ENCODE data around the gene LRRC75B. TPM values are rescaled to one million over a fixed set of nuclear protein-coding genes. Genes with fewer than 3 reads are reported as not detected.
"Not testable (repeated sequence)": the region's sequence is repeated elsewhere in the genome, so short reads cannot be mapped to it uniquely, and the experiment has no call there.

Gene LRRC75B
- polyA plus RNA-seq, 1 donor, result 6.2 TPM

DNA sequence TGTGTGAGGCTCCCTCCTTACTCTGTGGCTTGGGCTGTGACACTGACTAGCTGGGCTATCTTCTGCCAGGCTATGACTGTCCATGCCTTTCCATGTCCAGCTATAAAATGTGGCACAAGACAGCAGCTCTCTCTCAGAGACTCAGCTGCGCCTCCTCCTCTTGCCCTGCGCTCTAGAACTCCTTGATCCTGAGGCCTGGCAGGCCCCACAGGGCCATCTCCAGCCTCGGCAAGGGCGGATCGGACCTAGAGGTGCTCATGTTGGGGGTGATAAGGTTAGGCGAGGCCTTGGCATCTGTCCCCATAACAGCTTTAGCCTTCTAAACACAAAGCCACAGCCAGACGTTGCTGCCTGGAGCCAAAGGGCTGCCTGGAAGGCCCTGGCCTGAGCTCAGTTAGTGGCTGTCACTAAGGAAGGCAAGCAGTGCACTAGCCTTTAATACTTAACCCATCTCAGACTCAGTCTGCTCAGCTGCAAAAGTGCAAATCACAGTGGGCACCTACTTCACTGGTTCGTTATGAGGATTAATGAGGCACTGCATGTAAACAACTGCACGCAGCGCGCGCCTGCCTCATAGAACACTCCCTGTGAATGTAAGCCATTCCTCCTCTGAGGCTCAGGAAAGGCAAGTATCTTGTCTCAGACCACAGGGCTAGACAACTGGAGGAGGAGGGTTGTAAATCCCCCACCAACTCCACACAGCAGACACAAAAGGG is 39.1 kb downstream of the LRRC75B start:
- no peak for DNase-seq (ENCODE audit: low read depth)

DNA sequence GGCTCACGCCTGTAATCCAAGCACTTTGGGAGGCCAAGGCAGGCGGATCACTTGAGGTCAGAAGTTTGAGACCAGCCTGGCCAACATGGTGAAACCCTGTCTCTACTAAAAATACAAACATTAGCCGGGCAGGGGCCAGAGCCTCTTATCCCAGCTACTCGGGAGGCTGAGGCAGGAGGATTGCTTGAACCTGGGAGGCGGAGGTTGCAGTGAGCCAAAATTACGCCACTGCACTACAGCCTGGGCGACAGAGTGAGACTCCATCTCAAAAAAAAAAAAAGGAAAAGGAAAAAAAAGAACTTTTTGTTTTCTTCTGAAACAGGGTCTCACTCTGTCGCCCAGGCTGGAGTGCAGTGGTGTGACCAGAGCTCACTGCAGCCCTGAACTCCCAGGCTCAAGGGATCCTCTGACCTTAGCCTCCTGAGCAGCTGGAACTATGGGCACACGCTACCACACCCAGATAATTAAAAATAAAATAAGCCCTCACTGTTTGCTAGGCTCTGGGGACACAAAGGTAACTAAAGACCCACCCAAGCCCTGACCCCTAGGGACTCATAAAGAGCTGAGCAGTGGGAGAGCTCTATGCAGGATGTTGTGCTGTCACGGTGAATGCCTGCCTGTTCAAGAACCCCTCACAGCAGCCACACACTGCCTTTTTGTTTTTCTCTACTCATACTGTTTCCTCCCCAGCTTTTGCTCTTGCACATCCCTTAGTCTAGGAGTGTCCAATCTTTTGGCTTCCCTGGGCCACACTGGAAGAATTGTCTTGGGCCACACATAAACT is 40.2 kb downstream of the LRRC75B start:
- DNase-seq (ENCODE audit: low read depth), result not testable (repeated sequence)

DNA sequence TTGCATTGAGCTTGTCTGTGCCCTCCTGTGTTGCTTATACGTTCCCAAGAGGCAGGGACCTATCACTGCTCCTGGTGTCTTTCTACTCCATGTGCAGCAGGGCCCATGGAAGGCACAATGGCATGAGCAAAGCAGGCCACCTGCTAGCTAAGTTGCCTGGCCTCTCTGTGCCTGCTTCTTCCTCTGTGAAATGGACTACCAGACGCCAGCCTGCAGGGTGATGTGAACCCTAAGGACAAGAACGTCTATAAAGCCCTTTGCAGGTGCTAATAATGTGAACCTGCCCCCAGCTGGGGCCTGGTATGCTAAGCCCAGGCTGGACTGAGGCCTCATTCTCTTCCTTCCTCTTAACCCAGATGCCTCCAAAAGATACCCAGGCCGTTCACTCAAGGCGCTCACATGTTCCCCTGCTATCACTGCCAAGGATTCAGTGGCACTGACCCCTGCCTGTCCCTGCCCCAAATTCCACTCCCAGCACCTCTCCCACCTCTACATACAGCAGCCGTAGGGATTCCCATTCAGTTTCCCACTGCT is 41.9 kb downstream of the LRRC75B start:
- DNase-seq (ENCODE audit: low read depth), result no peak

DNA sequence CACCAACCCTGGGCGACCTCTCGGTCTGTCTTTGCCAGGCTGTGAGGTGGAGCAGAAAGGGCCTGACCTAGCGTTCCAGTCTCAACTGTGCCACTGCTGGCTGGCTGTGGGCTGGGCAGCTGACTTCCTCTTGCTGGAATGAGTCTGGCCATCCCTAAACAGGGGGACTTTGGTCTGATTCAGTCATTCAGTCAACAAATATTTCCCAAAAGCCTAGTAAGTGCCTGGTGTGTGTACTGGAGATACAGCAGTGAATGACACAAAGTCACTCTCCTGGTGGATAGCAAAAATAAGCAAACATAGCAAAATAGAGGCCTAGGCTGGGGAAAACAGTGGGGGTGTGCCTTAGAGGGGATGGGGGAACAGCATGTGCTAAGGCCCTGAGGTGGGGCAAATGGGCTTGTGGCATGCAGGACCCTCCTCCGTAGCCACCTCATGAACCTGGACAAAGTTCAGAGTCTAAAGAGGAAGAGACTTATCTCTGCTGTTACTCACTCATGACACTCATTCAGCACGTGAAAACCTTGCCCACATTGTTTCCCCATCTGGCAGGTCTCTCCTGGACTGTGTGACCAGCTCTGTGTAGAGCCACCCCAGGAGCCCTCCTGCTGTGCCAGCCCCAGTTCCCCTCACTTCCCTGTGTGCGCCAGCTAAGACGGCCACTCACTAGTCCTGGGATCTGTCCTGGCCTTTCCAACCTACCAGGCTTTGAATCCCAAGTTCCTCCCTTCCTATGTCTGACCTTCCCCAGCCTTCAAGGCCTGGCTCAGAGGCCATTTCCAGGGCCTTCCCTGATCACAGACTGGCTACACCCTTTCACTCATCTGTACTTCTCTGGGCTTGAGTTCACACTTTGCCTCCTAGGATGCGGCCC is 42.6 kb downstream of the LRRC75B start:
- DNase-seq (ENCODE audit: low read depth), result no peak

DNA sequence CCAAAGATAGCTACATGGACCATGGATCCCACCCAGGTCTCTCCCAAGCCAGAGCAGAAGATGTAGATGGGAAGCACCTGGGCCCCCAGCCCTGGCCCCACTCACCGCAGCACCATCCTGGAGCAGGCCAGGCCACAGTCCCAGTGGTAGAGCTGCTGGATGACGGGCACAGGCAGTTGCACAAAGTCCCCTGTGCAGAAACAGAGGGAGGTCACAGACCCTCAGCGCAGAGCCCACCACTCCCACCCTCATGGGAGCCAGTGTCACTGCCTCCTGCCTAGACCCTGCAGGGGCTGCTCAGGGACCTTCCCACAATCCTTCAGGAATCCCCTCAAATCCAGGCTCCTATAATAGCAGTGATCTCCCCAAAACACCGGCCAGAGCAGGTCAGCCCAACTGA is 44.1 kb downstream of the LRRC75B start:
- no peak for DNase-seq (ENCODE audit: low read depth)

DNA sequence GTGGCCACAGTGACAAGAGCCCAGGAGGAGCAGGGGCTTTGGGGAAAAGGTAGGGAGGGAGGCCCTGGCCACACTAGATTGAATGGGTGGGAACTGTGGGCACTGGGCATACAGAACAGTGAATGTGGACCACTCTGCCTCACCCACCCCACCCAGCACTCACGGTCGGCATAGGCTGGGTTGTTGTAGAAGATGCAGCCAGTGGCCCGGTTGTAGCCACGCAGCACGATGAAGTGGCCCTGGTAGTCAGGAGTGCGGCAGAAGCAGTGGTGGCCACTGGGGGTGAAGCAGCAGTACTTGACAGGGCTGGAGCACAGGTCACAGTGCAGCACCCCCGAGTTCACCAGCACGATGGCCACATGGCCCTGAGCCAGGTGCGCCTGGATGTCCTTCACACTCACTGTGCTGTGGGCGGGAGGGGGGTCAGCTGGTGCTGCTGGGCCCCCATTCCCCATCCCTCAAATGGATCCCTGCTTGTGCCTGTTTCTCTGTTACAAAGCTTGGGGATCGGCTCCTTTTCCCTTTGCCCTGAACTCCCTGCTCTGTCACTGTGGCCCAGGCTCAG is 49.1 kb downstream of the LRRC75B start:
- DNase-seq (ENCODE audit: low read depth), result no peak

DNA sequence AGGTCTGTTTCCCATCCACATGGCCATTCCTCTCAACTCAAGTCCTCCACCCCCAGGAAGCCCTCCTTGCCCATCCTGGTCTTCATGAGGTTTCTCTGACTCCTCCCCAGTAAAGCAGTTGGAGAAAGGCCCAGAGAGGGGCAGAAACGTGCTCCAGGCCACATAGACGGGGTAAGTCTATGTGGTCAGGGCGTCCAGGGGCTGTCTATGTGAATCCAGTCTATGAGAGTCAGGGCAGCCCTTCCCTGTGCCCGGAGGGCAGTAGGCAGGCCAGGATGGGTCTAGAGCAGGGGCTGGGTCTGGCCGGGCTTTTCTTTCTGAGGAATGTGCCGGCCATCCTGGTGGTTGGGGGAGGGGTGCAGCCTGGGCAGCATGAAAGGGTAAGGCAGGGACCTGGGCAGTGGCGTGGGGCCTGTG is 49.7 kb downstream of the LRRC75B start:
- DNase-seq (ENCODE audit: low read depth), result no peak

DNA sequence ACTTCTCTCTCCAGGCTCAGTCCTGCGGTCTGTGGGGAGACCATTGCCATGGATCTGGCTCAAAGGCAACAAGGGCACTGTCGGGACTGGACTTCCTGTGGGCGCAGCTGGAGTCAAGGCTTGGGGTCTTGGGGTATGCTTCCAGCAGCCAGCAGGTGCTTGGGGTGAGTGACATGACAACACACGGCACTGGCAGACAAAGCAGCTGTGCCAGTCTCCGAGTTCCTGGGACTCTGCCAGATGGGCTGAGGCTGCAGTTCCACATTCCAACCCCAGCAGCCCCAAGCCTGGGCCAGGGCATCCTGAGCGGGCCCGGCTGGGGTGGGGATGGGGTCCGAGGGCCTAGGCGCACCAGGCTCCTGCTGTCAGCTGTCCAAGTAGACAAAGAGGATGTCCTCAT is 50.2 kb downstream of the LRRC75B start:
- DNase-seq (ENCODE audit: low read depth), result no peak

DNA sequence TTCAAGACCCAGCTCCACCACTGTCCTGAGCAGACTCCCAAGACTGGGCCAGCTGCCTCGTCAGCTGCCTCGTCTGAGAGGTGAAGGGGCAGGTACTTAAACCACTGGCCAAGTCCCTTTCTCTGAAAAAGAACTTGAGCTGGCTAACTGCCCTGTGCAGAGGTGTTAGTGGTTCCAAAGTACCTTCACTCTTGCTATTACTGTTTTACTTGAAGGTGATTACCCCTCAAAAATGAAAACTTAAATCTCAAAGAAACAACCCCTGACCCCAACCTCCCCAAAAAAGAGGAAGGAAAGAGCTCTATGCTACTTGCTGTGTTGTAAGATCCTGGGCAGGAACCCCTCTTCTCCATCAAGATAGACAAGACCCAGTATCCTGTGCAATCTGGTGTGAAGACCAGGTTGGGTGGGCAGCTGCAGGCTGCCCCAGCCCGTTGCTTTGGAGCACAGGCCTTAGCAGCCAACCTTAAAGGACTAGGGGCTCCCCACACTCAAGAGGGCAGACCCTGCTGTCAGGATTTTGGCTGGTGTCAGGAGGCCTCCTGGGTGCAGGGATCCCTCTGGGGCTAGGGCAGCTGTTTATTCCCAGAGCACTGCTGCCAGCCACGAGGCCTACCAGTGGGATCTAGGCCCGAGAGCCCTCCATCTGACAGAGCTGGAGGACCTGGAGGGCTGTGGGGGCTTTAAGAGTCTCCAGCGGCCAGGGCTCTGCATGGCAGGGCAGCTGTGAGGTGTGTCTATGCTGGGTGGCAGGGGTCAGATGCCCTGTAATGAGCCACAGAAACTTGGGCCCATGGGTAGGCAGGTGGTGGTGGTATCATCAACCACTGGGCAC is 51.0 kb downstream of the LRRC75B start:
- DNase-seq (ENCODE audit: low read depth), result no peak

DNA sequence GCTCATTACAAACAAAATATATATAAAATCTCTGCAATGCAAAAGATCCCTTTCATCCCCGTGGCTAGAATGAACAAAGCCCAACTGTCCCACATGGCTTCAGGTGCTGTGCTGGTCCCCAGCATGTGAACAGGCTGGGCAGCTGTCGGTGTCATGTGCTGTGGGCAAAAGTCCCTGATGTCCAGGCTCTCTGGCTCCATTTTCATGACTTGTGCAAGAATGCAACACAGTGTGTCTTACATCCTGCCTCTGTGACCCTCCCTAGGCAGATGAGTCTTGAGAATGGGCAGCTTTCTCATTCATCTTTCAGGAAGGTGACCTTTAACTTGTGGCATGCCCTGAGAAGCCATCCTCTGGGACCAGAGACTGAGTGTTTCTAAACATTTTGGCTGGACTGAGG is 52.4 kb downstream of the LRRC75B start:
- no peak for DNase-seq (ENCODE audit: low read depth)

DNA sequence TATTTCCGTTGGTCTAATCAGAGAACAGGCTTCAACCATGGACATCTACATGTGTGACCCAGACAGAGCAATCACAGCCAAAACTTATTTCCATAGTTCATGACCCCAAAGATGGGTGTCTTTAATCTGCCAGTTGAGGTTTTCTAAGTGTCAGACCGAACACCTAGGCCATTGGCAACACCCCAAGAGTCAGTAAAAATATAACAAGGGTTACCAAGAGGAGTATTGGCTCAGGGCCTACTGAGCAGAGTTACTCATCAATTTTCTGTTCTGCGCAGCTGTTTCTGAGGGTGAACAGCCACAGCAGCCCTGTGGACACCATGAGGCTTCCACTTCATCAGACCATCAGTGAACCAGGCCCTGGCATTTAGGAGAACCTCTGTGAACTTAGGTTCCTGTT is 56.8 kb downstream of the LRRC75B start:
- DNase-seq (ENCODE audit: low read depth), result no peak

Other genes starting within 250 kb of the LRRC75B start
- gene ADORA2A, start 165.5 kb downstream of the LRRC75B start, polyA plus RNA-seq (ENCODE audit: insufficient read length), result 14.0 TPM
- gene UPB1, start 97.7 kb downstream of the LRRC75B start, polyA plus RNA-seq (ENCODE audit: insufficient read length), result 0.75 TPM
- gene GUCD1, start 37.9 kb downstream of the LRRC75B start, polyA plus RNA-seq (ENCODE audit: insufficient read length), result 69.0 TPM
- gene SNRPD3, start 37.1 kb downstream of the LRRC75B start, polyA plus RNA-seq (ENCODE audit: insufficient read length), result 94.5 TPM
- gene GGT1, start 10.1 kb upstream of the LRRC75B start, polyA plus RNA-seq (ENCODE audit: insufficient read length), result 3.5 TPM
- gene PIWIL3, start 181.6 kb upstream of the LRRC75B start, polyA plus RNA-seq (ENCODE audit: insufficient read length), result not detected
- gene SGSM1, start 213.1 kb upstream of the LRRC75B start, polyA plus RNA-seq (ENCODE audit: insufficient read length), result 0.09 TPM

All from forelimb muscle (tissue), 1 donor.